ENCODE results near the gene PDE7B. TPM values are rescaled to one million over a fixed set of nuclear protein-coding genes. Genes with fewer than 3 reads are reported as not detected.

PDE7B gene
- total and polyA plus RNA-seq, 4 donors: 0.75 to 5.2 (median 1.3) TPM

GRCh38 chr6:136236466-136237293 lies 385.2 kb downstream of the PDE7B start:
- no peak overlapping the region for H3K9ac ChIP-seq (ENCODE audit: low read depth in 1 of 2, low read length in 2 of 2)
- H3K4me3 ChIP-seq (ENCODE audit: low read depth in 1 of 3, low read length in 3 of 3): no peak overlapping the region
- 84% methylated on average over 9 of the region's 9 CpGs for whole genome bisulfite sequencing
- H3K27me3 ChIP-seq (ENCODE audit: control insufficient read depth in 4 of 4, insufficient read depth in 4 of 4, low read length in 3 of 4): no peaks in the 10 kb centered on the region
- TF ChIP-seq FOXA2 (IDR thresholded peaks at IDR 0.05): no peak
- TF ChIP-seq, protein P1, sequence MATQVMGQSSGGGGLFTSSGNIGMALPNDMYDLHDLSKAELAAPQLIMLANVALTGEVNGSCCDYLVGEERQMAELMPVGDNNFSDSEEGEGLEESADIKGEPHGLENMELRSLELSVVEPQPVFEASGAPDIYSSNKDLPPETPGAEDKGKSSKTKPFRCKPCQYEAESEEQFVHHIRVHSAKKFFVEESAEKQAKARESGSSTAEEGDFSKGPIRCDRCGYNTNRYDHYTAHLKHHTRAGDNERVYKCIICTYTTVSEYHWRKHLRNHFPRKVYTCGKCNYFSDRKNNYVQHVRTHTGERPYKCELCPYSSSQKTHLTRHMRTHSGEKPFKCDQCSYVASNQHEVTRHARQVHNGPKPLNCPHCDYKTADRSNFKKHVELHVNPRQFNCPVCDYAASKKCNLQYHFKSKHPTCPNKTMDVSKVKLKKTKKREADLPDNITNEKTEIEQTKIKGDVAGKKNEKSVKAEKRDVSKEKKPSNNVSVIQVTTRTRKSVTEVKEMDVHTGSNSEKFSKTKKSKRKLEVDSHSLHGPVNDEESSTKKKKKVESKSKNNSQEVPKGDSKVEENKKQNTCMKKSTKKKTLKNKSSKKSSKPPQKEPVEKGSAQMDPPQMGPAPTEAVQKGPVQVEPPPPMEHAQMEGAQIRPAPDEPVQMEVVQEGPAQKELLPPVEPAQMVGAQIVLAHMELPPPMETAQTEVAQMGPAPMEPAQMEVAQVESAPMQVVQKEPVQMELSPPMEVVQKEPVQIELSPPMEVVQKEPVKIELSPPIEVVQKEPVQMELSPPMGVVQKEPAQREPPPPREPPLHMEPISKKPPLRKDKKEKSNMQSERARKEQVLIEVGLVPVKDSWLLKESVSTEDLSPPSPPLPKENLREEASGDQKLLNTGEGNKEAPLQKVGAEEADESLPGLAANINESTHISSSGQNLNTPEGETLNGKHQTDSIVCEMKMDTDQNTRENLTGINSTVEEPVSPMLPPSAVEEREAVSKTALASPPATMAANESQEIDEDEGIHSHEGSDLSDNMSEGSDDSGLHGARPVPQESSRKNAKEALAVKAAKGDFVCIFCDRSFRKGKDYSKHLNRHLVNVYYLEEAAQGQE (IDR thresholded peaks at IDR 0.05): no peak
- TF ChIP-seq FOXA1 (IDR thresholded peaks at IDR 0.05): no peak
- no peak for TF ChIP-seq EGR1 (IDR thresholded peaks at IDR 0.05; ENCODE audit: low read depth in 2 of 2)
- no peak for TF ChIP-seq YY1 (IDR thresholded peaks at IDR 0.05)
- TF ChIP-seq RXRA (IDR thresholded peaks at IDR 0.05): no peak
- H3K4me1 ChIP-seq (ENCODE audit: control insufficient read depth in 4 of 4, insufficient read depth in 4 of 4, low read length in 3 of 4): no peaks in the 10 kb centered on the region
- H3K27ac ChIP-seq (ENCODE audit: low read depth in 1 of 2, low read length in 2 of 2): no peak overlapping the region
- no peaks in the 10 kb centered on the region for H3K36me3 ChIP-seq (ENCODE audit: control insufficient read depth in 4 of 4, insufficient read depth in 3 of 4, low read depth in 1 of 4, low read length in 3 of 4)
- no peak for DNase-seq (ENCODE audit: low spot score)
- H3K9me3 ChIP-seq (ENCODE audit: control insufficient read depth in 4 of 4, low read length in 3 of 4): no peaks in the 10 kb centered on the region

- no peaks in the 10 kb centered on the region for H3K4me1 ChIP-seq (ENCODE audit: control insufficient read depth in 4 of 4, insufficient read depth in 4 of 4, low read length in 3 of 4)
- no peak overlapping the region for H3K27ac ChIP-seq (ENCODE audit: low read depth in 1 of 2, low read length in 2 of 2)
- WGBS: 93% methylated on average over 5 of the region's 5 CpGs
- no peak overlapping the region for H3K9ac ChIP-seq (ENCODE audit: low read depth in 1 of 2, low read length in 2 of 2)
- H3K27me3 ChIP-seq (ENCODE audit: control insufficient read depth in 4 of 4, insufficient read depth in 4 of 4, low read length in 3 of 4): no peaks in the 10 kb centered on the region
- H3K9me3 ChIP-seq (ENCODE audit: control insufficient read depth in 4 of 4, low read length in 3 of 4): no peaks in the 10 kb centered on the region
- TF ChIP-seq JUND (IDR thresholded peaks at IDR 0.05) (no peak), NR2F2 (IDR thresholded peaks at IDR 0.05) (no peak), YY1 (IDR thresholded peaks at IDR 0.05) (no peak), TAF1 (conservative IDR thresholded peaks at IDR 0.05) (no peak), SP1 (IDR thresholded peaks at IDR 0.05) (no peak), HNF4A (conservative IDR thresholded peaks at IDR 0.05) (no peak), FOXA1 (IDR thresholded peaks at IDR 0.05) (no peak), RAD21 (IDR thresholded peaks at IDR 0.05) (no peak), RXRA (IDR thresholded peaks at IDR 0.05) (no peak)
- TF ChIP-seq, protein P1 (IDR thresholded peaks at IDR 0.05): no peak
- TF ChIP-seq, protein P2, sequence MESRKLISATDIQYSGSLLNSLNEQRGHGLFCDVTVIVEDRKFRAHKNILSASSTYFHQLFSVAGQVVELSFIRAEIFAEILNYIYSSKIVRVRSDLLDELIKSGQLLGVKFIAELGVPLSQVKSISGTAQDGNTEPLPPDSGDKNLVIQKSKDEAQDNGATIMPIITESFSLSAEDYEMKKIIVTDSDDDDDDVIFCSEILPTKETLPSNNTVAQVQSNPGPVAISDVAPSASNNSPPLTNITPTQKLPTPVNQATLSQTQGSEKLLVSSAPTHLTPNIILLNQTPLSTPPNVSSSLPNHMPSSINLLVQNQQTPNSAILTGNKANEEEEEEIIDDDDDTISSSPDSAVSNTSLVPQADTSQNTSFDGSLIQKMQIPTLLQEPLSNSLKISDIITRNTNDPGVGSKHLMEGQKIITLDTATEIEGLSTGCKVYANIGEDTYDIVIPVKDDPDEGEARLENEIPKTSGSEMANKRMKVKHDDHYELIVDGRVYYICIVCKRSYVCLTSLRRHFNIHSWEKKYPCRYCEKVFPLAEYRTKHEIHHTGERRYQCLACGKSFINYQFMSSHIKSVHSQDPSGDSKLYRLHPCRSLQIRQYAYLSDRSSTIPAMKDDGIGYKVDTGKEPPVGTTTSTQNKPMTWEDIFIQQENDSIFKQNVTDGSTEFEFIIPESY (IDR thresholded peaks at IDR 0.05): no peak
- TF ChIP-seq, protein P3, sequence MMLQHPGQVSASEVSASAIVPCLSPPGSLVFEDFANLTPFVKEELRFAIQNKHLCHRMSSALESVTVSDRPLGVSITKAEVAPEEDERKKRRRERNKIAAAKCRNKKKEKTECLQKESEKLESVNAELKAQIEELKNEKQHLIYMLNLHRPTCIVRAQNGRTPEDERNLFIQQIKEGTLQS (IDR thresholded peaks at IDR 0.05): no peak
- TF ChIP-seq, protein P4, sequence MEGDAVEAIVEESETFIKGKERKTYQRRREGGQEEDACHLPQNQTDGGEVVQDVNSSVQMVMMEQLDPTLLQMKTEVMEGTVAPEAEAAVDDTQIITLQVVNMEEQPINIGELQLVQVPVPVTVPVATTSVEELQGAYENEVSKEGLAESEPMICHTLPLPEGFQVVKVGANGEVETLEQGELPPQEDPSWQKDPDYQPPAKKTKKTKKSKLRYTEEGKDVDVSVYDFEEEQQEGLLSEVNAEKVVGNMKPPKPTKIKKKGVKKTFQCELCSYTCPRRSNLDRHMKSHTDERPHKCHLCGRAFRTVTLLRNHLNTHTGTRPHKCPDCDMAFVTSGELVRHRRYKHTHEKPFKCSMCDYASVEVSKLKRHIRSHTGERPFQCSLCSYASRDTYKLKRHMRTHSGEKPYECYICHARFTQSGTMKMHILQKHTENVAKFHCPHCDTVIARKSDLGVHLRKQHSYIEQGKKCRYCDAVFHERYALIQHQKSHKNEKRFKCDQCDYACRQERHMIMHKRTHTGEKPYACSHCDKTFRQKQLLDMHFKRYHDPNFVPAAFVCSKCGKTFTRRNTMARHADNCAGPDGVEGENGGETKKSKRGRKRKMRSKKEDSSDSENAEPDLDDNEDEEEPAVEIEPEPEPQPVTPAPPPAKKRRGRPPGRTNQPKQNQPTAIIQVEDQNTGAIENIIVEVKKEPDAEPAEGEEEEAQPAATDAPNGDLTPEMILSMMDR (IDR thresholded peaks at IDR 0.05; ENCODE audit: low read depth, low read length, missing input control): no peak
- no peaks in the 10 kb centered on the region for H3K36me3 ChIP-seq (ENCODE audit: control insufficient read depth in 4 of 4, insufficient read depth in 3 of 4, low read depth in 1 of 4, low read length in 3 of 4)
- no peak for DNase-seq (ENCODE audit: low spot score)
- no peak overlapping the region for H3K4me3 ChIP-seq (ENCODE audit: low read depth in 1 of 3, low read length in 3 of 3)
These were observed 392.6 kb downstream of the PDE7B start for GRCh38 chr6:136244061-136244616.
